Peyer's patch (tissue), 4 donors: ENCODE results near the gene XPOT. TPM values are rescaled to one million over a fixed set of nuclear protein-coding genes. Genes with fewer than 3 reads are reported as not detected.

Experiments used
- DNase-seq, 3 donors: peaks; one replicate each; pipeline ENCODE4 v3.0.0-alpha.2; 2017 to 2019
- H3K27ac ChIP-seq, 4 donors: fragments of 200-600 bp; sonication (generic); one replicate each; pipeline ENCODE4 v1.5.1; 2016 to 2019
- H3K27me3 ChIP-seq, 2 donors: fragments of 200-600 bp; sonication (generic); one replicate each; pipeline ENCODE4 v1.5.1; 2019
- H3K36me3 ChIP-seq, 3 donors: fragments of 200-600 bp; sonication (generic); one replicate each; pipeline ENCODE4 v1.5.1; 2016 to 2019
- H3K4me1 ChIP-seq, 4 donors: fragments of 200-600 bp; sonication (generic); one replicate each; pipeline ENCODE4 v1.5.1; 2016 to 2019
- H3K4me3 ChIP-seq, 4 donors: fragments of 200-600 bp; sonication (generic); 1 replicate in 3 of 4; 2 replicates in 1 of 4; pipeline ENCODE4 v1.5.1; 2016 to 2019; ENCODE audit warnings: mild to moderate bottlenecking in 1 of 4
- H3K9me3 ChIP-seq, 4 donors: fragments of 200-600 bp; sonication (generic); one replicate each; pipeline ENCODE4 v1.5.1; 2016 to 2019; ENCODE audit warnings: mild to moderate bottlenecking in 1 of 4
- POLR2A ChIP-seq, 2 donors: fragments of 450-650 bp; IDR thresholded peaks; one replicate each; pipeline ENCODE4 v1.5.1; 2017; ENCODE audit warnings: antibody characterized with exemption in 2 of 2, mild to moderate bottlenecking in 2 of 2, moderate library complexity in 2 of 2
- total RNA-seq, 4 donors: library from RNA; depleted of rRNA; stranded (reverse); fragments of >200 nt; gene quantifications; one replicate each; pipeline ENCODE4 v1.1.0, GENCODE V29; 2016
- TF ChIP-seq, protein P1 (sequence below), 6 experiments: fragments of 450-650 bp in 4 of 6; fragments of 200-600 bp in 2 of 6; sonication (generic) in 1 of 6; IDR thresholded peaks; one replicate each; pipeline ENCODE4 v1.5.1; 2017 to 2019; ENCODE audit warnings: antibody characterized with exemption in 6 of 6, mild to moderate bottlenecking in 3 of 6, moderate library complexity in 1 of 6

XPOT gene
- total RNA-seq, 4 donors from 2014 or later: 15.6 to 73.4 (median 24.8) TPM

DNA sequence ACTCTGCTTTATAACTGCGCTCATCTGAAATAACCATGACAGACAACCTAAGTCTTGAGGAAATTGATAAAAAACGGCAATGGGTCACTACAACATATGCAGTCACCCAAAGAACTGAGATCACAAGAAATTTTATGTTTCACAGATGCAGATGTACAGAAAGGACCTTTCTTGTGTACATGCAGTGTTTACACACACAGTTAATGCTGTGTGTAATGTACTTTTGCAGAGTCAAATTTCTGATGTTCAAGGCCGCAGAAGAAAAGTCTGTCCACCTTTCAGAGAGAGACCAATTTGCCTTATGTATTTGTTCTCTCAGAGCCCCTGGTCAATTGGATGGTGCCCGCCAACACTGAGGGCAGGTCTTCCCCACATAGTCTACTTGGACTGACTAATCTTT, 24.8 kb downstream of the XPOT start:
- Histone ChIP-seq H3K36me3 (peaks cover 0 to 95% (median 0%) of the 10 kb centered on the region in 3 donors), H3K27me3 (no peaks in the 10 kb centered on the region), H3K27ac (no peak overlapping the region), H3K4me3 (no peak overlapping the region), H3K4me1 (no peaks in the 10 kb centered on the region), H3K9me3 (no peaks in the 10 kb centered on the region)
- TF ChIP-seq, protein P1, sequence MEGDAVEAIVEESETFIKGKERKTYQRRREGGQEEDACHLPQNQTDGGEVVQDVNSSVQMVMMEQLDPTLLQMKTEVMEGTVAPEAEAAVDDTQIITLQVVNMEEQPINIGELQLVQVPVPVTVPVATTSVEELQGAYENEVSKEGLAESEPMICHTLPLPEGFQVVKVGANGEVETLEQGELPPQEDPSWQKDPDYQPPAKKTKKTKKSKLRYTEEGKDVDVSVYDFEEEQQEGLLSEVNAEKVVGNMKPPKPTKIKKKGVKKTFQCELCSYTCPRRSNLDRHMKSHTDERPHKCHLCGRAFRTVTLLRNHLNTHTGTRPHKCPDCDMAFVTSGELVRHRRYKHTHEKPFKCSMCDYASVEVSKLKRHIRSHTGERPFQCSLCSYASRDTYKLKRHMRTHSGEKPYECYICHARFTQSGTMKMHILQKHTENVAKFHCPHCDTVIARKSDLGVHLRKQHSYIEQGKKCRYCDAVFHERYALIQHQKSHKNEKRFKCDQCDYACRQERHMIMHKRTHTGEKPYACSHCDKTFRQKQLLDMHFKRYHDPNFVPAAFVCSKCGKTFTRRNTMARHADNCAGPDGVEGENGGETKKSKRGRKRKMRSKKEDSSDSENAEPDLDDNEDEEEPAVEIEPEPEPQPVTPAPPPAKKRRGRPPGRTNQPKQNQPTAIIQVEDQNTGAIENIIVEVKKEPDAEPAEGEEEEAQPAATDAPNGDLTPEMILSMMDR (IDR thresholded peaks at IDR 0.05): no peak
- TF ChIP-seq POLR2A (IDR thresholded peaks at IDR 0.05): no peak
- DNase-seq: no peak

DNA sequence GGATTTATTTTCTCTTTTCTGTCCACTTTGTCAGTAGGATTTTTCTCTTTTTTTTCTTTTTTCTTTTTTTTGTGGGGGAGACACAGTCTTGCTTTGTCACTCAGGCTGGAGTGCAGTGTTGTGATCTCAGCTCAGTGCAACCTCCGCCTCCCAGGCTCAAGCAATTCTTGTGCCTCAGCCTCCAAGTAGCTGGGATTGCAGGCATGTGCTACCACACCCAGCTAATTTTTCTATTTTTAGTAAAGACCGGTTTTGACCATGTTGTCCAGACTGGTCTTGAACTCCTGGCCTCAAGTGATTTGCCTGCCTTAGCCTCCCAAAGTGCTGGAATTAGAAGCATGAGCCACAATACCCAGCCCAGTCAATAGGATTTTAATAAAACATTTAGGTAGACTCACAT, 26.7 kb downstream of the XPOT start:
- no peaks in the 10 kb centered on the region for H3K27me3 ChIP-seq
- peaks cover 0 to 94% (median 0%) of the 10 kb centered on the region in 3 donors for H3K36me3 ChIP-seq
- H3K4me1 ChIP-seq: no peaks in the 10 kb centered on the region
- H3K27ac ChIP-seq: no peak overlapping the region
- TF ChIP-seq, protein P1 (IDR thresholded peaks at IDR 0.05): no peak
- no peak for TF ChIP-seq POLR2A (IDR thresholded peaks at IDR 0.05)
- H3K9me3 ChIP-seq: no peaks in the 10 kb centered on the region
- no peak overlapping the region for H3K4me3 ChIP-seq
- no peak for DNase-seq

DNA sequence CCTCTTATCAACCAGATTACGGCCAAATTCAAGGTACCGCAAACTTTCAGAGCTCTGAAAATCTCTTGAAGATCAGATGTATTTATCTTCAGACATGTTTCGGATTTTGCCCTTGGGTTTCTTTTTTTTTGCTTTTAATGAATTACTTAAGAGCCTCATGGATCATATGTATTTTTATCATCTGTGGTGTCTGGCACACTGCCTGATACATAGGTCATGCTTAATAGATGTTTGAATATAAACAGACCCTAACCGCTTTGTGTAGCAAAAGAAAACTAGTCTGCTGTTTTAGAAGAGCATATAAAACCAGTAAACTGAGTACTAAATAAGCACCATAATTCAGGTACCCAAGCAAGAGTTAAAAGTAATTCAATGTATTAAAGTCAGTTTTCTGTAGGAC, 27.6 kb downstream of the XPOT start:
- TF ChIP-seq, protein P1 (IDR thresholded peaks at IDR 0.05): no peak
- TF ChIP-seq POLR2A (IDR thresholded peaks at IDR 0.05): no peak
- H3K27ac ChIP-seq: no peak overlapping the region
- no peaks in the 10 kb centered on the region for H3K27me3 ChIP-seq
- DNase-seq: no peak
- peaks cover 0 to 95% (median 0%) of the 10 kb centered on the region in 3 donors for H3K36me3 ChIP-seq
- H3K4me3 ChIP-seq: no peak overlapping the region
- H3K9me3 ChIP-seq: no peaks in the 10 kb centered on the region
- no peaks in the 10 kb centered on the region for H3K4me1 ChIP-seq

DNA sequence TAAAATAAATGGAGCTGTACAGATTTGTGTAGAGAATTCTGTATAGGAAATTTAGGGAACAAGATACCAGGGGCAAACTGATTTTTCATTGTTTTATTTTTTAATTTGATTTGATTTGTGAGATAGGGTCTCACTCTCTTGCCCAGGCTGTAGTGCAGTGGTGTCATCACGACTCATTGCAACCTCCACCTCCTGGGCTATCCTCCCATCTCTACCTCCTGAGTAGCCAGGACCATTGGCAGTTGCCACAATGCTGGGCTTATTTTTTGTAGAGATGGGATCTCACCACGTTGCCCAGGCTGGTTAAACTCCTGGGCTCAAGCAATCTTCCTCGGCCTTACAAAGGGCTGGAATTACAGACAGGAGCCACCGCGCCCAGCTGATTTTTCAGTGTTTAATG, 29.7 kb downstream of the XPOT start:
- H3K4me1 ChIP-seq: no peaks in the 10 kb centered on the region
- no peaks in the 10 kb centered on the region for H3K9me3 ChIP-seq
- H3K4me3 ChIP-seq: no peak overlapping the region
- TF ChIP-seq POLR2A (IDR thresholded peaks at IDR 0.05): no peak
- TF ChIP-seq, protein P1 (IDR thresholded peaks at IDR 0.05): no peak
- H3K27ac ChIP-seq: no peak overlapping the region
- no peak for DNase-seq
- H3K27me3 ChIP-seq: no peaks in the 10 kb centered on the region
- H3K36me3 ChIP-seq: peaks cover 0 to 97% (median 0%) of the 10 kb centered on the region in 3 donors

DNA sequence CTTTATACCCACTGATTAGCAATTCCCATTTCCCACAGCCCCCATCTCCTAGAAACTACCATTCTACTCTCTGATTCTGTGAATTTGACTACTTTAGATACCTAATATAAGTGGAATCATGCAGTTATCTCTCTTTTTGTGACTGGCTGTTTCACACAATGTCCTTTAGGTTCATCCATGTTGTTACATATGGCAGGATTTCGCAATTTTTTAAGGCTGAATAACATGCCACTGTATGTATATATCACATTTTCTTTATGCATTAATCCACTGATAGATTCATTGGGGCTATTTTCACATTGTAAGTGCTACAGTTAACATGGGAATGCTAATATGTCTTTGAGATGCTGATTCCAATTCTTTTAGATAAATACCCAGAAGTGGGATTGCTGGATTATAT, 35.9 kb downstream of the XPOT start:
- no peak for DNase-seq
- Histone ChIP-seq H3K4me3 (no peak overlapping the region), H3K36me3 (peaks cover 0 to 60% (median 0%) of the 10 kb centered on the region in 3 donors), H3K27ac (no peak overlapping the region), H3K9me3 (no peaks in the 10 kb centered on the region), H3K4me1 (no peaks in the 10 kb centered on the region), H3K27me3 (no peaks in the 10 kb centered on the region)
- TF ChIP-seq, protein P1 (IDR thresholded peaks at IDR 0.05): no peak
- TF ChIP-seq POLR2A (IDR thresholded peaks at IDR 0.05): no peak

DNA sequence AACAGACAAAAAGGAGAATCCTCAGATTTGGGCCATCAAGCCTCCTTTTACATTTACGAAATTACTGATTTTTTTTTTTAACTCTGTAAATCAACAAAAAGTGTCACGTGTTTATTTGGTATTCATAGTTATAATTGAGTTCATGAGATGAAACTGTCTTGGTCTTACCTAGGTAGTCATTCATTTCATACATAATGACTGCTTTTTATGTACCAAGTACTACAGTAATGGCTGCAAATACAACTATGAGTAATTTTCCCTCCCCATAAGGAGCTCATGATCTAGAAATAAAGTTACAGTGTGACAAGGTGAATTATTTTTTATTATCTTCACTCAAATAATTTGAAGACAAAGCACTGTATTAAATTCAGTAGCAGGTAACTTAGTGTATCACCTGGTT, 41.3 kb downstream of the XPOT start:
- Histone ChIP-seq H3K4me1 (peaks cover 0 to under 1% (median 0%) of the 10 kb centered on the region in 4 donors), H3K27ac (no peak overlapping the region), H3K9me3 (no peaks in the 10 kb centered on the region), H3K27me3 (no peaks in the 10 kb centered on the region), H3K36me3 (peaks cover 0 to 38% (median 0%) of the 10 kb centered on the region in 3 donors), H3K4me3 (no peak overlapping the region)
- TF ChIP-seq, protein P1 (IDR thresholded peaks at IDR 0.05): no peak
- TF ChIP-seq POLR2A (IDR thresholded peaks at IDR 0.05): no peak
- DNase-seq: no peak
